Liver (tissue), 9 donors: Measurements from ENCODE around the gene ENOX1. TPM values are rescaled to one million over a fixed set of nuclear protein-coding genes. Genes with fewer than 3 reads are reported as not detected.

Experiments
- DNase-seq: peaks from one replicate; pipeline ENCODE4 v3.0.0-alpha.2; 2017; ENCODE audit warnings: low spot score
- H3K27ac ChIP-seq, 2 donors: one replicate each; pipeline ENCODE4 v1.7.0; 2013; ENCODE audit warnings: inconsistent platforms in 2 of 2, low read length in 2 of 2, control low read depth in 1 of 2, low read depth in 1 of 2, mild to moderate bottlenecking in 1 of 2
- H3K27me3 ChIP-seq, 4 donors: one replicate each; pipeline versions ENCODE4 v1.6.1 to v1.7.0; 2013; ENCODE audit warnings: low read length in 3 of 4, inconsistent platforms in 1 of 4, mild to moderate bottlenecking in 1 of 4, moderate library complexity in 1 of 4; ENCODE audit not compliant: control insufficient read depth in 4 of 4, insufficient read depth in 4 of 4
- H3K36me3 ChIP-seq, 4 donors: one replicate each; pipeline versions ENCODE4 v1.6.1 to v1.7.0; 2013; ENCODE audit warnings: low read length in 3 of 4, mild to moderate bottlenecking in 3 of 4, low read depth in 1 of 4, moderate library complexity in 1 of 4; ENCODE audit not compliant: control insufficient read depth in 4 of 4, insufficient read depth in 3 of 4
- H3K4me1 ChIP-seq, 4 donors: one replicate each; pipeline versions ENCODE4 v1.6.1 to v1.7.0; 2013; ENCODE audit warnings: low read length in 3 of 4, mild to moderate bottlenecking in 3 of 4, moderate library complexity in 1 of 4; ENCODE audit not compliant: control insufficient read depth in 4 of 4, insufficient read depth in 4 of 4
- H3K4me3 ChIP-seq, 3 donors: one replicate each; pipeline versions ENCODE4 v1.6.1 to v1.7.0; 2013; ENCODE audit warnings: low read length in 3 of 3, control low read depth in 1 of 3, low read depth in 1 of 3, mild to moderate bottlenecking in 1 of 3
- H3K9ac ChIP-seq, 2 donors: one replicate each; pipeline ENCODE4 v1.7.0; 2013; ENCODE audit warnings: low read length in 2 of 2, mild to moderate bottlenecking in 2 of 2, moderate library complexity in 2 of 2, control low read depth in 1 of 2, low read depth in 1 of 2
- H3K9me3 ChIP-seq, 4 donors: one replicate each; pipeline versions ENCODE4 v1.6.1 to v1.7.0; 2013; ENCODE audit warnings: low read length in 3 of 4; ENCODE audit not compliant: control insufficient read depth in 4 of 4
- EGR1 ChIP-seq, 2 donors: IDR thresholded peaks; 2 replicates each; pipeline ENCODE4 v1.6.1; 2016 to 2018; ENCODE audit warnings: antibody characterized with exemption in 2 of 2, low read depth in 2 of 2
- FOXA1 ChIP-seq: IDR thresholded peaks from 2 replicates; pipeline ENCODE4 v1.6.1; 2016; ENCODE audit warnings: antibody characterized with exemption
- FOXA2 ChIP-seq: IDR thresholded peaks from 2 replicates; pipeline ENCODE4 v1.6.1; 2016; ENCODE audit warnings: antibody characterized with exemption
- GABPA ChIP-seq, 2 donors: IDR thresholded peaks in 1 of 2; conservative IDR thresholded peaks in 1 of 2; 2 replicates each; pipeline ENCODE4 v1.6.1; 2016; ENCODE audit warnings: antibody characterized with exemption in 2 of 2, mild to moderate bottlenecking in 1 of 2, moderate library complexity in 1 of 2
- HNF4A ChIP-seq, 2 donors: conservative IDR thresholded peaks; 2 replicates each; pipeline ENCODE4 v1.6.1; 2016; ENCODE audit warnings: antibody characterized with exemption in 2 of 2, mild to moderate bottlenecking in 2 of 2
- HNF4G ChIP-seq: IDR thresholded peaks from 2 replicates; pipeline ENCODE4 v1.6.1; 2016; ENCODE audit warnings: antibody characterized with exemption
- JUND ChIP-seq, 2 donors: IDR thresholded peaks; 2 replicates each; pipeline ENCODE4 v1.6.1; 2016; ENCODE audit warnings: antibody characterized with exemption in 2 of 2
- NR2F2 ChIP-seq: IDR thresholded peaks from 2 replicates; pipeline ENCODE4 v1.6.1; 2016; ENCODE audit warnings: antibody characterized with exemption
- RAD21 ChIP-seq, 2 donors: IDR thresholded peaks; 2 replicates each; pipeline ENCODE4 v1.6.1; 2016; ENCODE audit warnings: antibody characterized with exemption in 2 of 2, mild to moderate bottlenecking in 2 of 2
- RXRA ChIP-seq, 2 donors: IDR thresholded peaks; 2 replicates each; pipeline ENCODE4 v1.6.1; 2017 to 2018; ENCODE audit warnings: antibody characterized with exemption in 2 of 2, mild to moderate bottlenecking in 1 of 2
- SP1 ChIP-seq: IDR thresholded peaks from 2 replicates; pipeline ENCODE4 v1.6.1; 2018; ENCODE audit warnings: antibody characterized with exemption, mild to moderate bottlenecking
- TAF1 ChIP-seq: conservative IDR thresholded peaks from 2 replicates; pipeline ENCODE4 v1.6.1; 2016; ENCODE audit warnings: antibody characterized with exemption, mild to moderate bottlenecking
- YY1 ChIP-seq: IDR thresholded peaks from 2 replicates; pipeline ENCODE4 v1.6.1; 2016; ENCODE audit warnings: antibody characterized with exemption, mild to moderate bottlenecking
- WGBS: extraction: QIAGEN DNeasy Blood & Tissue Kit; methylation state at CpG from one replicate; pipeline ENCODE4 v1.1.7; 2013; 5-methylcytosine and 5-hydroxymethylcytosine counted together
- polyA plus RNA-seq, 2 donors: library from polyadenylated mRNA; stranded (reverse) in 1 of 2; unstranded in 1 of 2; fragments of 200-250 nt in 1 of 2; fragments of >200 nt in 1 of 2; fragmentation: Nextera tagmentation in 1 of 2; extraction: Ambion mirVana in 1 of 2; gene quantifications; one replicate each; pipeline versions ENCODE4 v1.2.1 to v1.2.3, GENCODE V29; 2013 to 2015
- total RNA-seq, 2 donors: library from RNA; depleted of rRNA; stranded (reverse); fragments of >200 nt; gene quantifications; one replicate each; pipeline ENCODE4 v1.2.3, GENCODE V29; 2014
- TF ChIP-seq, protein P1 (sequence below): fragments of 150-350 bp; IDR thresholded peaks from 2 replicates; pipeline ENCODE4 v1.5.1; 2017; ENCODE audit warnings: improper control_type of control experiment, low read depth, low read length; ENCODE audit not compliant: missing input control
- TF ChIP-seq, protein P2 (sequence below): IDR thresholded peaks from 2 replicates; pipeline ENCODE4 v1.6.1; 2016; ENCODE audit warnings: antibody characterized with exemption
- TF ChIP-seq, protein P3 (sequence below): IDR thresholded peaks from 2 replicates; pipeline ENCODE4 v1.6.1; 2016; ENCODE audit warnings: antibody characterized with exemption
- TF ChIP-seq, protein P4 (sequence below): IDR thresholded peaks from 2 replicates; pipeline ENCODE4 v1.6.1; 2016; ENCODE audit warnings: antibody characterized with exemption, mild to moderate bottlenecking
- TF ChIP-seq, protein P5 (sequence below): IDR thresholded peaks from 2 replicates; pipeline ENCODE4 v1.6.1; 2016; ENCODE audit warnings: antibody characterized with exemption
- donor health status: healthy.
- donor health status: healthy.
- donor health status: healthy.
- donor health status: healthy.
- donor health status: healthy.

ENOX1 gene
- total and polyA plus RNA-seq, 4 donors, result 0.02 to 0.33 (median 0.08) TPM; not detected in 1

DNA sequence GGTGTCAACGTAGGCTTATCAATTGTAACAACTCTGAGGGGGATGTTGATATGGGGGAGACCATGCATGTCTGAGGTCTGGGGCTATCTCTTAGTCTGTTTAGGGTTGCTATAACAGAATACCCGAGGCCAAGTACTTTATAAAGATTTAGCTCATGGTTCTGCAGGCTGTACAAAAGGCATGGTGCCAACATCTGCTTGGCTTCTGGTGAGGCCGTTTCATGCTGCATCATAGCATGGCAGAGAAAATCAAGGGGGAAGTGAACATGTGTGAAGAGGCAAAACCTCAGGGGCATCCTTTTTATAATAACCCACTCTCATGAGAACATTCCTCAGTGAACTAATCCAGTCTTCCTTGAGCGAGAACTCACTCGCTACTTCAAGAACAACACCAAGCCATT is 353.8 kb downstream of the ENOX1 start:
- no peak for DNase-seq
- Histone ChIP-seq H3K4me1 (no peaks in the 10 kb centered on the region), H3K27me3 (no peaks in the 10 kb centered on the region), H3K9me3 (no peaks in the 10 kb centered on the region), H3K36me3 (no peaks in the 10 kb centered on the region), H3K27ac (no peak overlapping the region), H3K4me3 (no peak overlapping the region), H3K9ac (no peak overlapping the region)
- 82% methylated on average over 5 of the region's 5 CpGs for WGBS
- no peak for TF ChIP-seq NR2F2
- TF ChIP-seq, protein P1, sequence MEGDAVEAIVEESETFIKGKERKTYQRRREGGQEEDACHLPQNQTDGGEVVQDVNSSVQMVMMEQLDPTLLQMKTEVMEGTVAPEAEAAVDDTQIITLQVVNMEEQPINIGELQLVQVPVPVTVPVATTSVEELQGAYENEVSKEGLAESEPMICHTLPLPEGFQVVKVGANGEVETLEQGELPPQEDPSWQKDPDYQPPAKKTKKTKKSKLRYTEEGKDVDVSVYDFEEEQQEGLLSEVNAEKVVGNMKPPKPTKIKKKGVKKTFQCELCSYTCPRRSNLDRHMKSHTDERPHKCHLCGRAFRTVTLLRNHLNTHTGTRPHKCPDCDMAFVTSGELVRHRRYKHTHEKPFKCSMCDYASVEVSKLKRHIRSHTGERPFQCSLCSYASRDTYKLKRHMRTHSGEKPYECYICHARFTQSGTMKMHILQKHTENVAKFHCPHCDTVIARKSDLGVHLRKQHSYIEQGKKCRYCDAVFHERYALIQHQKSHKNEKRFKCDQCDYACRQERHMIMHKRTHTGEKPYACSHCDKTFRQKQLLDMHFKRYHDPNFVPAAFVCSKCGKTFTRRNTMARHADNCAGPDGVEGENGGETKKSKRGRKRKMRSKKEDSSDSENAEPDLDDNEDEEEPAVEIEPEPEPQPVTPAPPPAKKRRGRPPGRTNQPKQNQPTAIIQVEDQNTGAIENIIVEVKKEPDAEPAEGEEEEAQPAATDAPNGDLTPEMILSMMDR, result no peak
- no peak for TF ChIP-seq EGR1 (IDR thresholded peaks at IDR 0.05; ENCODE audit: low read depth in 2 of 2)
- no peak for TF ChIP-seq RAD21 (IDR thresholded peaks at IDR 0.05)
- no peak for TF ChIP-seq SP1
- TF ChIP-seq FOXA1, result no peak
- no peak for TF ChIP-seq RXRA (IDR thresholded peaks at IDR 0.05)
- no peak for TF ChIP-seq FOXA2
- no peak for TF ChIP-seq TAF1
- TF ChIP-seq, protein P2, sequence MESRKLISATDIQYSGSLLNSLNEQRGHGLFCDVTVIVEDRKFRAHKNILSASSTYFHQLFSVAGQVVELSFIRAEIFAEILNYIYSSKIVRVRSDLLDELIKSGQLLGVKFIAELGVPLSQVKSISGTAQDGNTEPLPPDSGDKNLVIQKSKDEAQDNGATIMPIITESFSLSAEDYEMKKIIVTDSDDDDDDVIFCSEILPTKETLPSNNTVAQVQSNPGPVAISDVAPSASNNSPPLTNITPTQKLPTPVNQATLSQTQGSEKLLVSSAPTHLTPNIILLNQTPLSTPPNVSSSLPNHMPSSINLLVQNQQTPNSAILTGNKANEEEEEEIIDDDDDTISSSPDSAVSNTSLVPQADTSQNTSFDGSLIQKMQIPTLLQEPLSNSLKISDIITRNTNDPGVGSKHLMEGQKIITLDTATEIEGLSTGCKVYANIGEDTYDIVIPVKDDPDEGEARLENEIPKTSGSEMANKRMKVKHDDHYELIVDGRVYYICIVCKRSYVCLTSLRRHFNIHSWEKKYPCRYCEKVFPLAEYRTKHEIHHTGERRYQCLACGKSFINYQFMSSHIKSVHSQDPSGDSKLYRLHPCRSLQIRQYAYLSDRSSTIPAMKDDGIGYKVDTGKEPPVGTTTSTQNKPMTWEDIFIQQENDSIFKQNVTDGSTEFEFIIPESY, result no peak
- no peak for TF ChIP-seq HNF4G
- TF ChIP-seq GABPA (IDR thresholded peaks at IDR 0.05 in 1 of 2, conservative IDR thresholded peaks at IDR 0.05 in 1 of 2), result no peak
- TF ChIP-seq, protein P3, sequence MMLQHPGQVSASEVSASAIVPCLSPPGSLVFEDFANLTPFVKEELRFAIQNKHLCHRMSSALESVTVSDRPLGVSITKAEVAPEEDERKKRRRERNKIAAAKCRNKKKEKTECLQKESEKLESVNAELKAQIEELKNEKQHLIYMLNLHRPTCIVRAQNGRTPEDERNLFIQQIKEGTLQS, result no peak
- no peak for TF ChIP-seq HNF4A (conservative IDR thresholded peaks at IDR 0.05)
- TF ChIP-seq, protein P4, sequence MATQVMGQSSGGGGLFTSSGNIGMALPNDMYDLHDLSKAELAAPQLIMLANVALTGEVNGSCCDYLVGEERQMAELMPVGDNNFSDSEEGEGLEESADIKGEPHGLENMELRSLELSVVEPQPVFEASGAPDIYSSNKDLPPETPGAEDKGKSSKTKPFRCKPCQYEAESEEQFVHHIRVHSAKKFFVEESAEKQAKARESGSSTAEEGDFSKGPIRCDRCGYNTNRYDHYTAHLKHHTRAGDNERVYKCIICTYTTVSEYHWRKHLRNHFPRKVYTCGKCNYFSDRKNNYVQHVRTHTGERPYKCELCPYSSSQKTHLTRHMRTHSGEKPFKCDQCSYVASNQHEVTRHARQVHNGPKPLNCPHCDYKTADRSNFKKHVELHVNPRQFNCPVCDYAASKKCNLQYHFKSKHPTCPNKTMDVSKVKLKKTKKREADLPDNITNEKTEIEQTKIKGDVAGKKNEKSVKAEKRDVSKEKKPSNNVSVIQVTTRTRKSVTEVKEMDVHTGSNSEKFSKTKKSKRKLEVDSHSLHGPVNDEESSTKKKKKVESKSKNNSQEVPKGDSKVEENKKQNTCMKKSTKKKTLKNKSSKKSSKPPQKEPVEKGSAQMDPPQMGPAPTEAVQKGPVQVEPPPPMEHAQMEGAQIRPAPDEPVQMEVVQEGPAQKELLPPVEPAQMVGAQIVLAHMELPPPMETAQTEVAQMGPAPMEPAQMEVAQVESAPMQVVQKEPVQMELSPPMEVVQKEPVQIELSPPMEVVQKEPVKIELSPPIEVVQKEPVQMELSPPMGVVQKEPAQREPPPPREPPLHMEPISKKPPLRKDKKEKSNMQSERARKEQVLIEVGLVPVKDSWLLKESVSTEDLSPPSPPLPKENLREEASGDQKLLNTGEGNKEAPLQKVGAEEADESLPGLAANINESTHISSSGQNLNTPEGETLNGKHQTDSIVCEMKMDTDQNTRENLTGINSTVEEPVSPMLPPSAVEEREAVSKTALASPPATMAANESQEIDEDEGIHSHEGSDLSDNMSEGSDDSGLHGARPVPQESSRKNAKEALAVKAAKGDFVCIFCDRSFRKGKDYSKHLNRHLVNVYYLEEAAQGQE, result no peak
- no peak for TF ChIP-seq YY1
- TF ChIP-seq, protein P5, sequence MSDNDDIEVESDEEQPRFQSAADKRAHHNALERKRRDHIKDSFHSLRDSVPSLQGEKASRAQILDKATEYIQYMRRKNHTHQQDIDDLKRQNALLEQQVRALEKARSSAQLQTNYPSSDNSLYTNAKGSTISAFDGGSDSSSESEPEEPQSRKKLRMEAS, result no peak
- no peak for TF ChIP-seq JUND (IDR thresholded peaks at IDR 0.05)
